Measurements from ENCODE around the gene RDX. TPM values are rescaled to one million over a fixed set of nuclear protein-coding genes. Genes with fewer than 3 reads are reported as not detected.
"Not testable (repeated sequence)": the region's sequence is repeated elsewhere in the genome, so short reads cannot be mapped to it uniquely, and the experiment has no call there.

RDX gene
- total RNA-seq, 1 experiment from 2014 or later = 131 TPM

GRCh38 chr11:110283862-110284261 lies 12.6 kb downstream of the RDX start:
- ChIA-PET CTCF (no interaction called here), POLR2A (no interaction called here), RAD21 (ENCODE audit: low non-redundant PET in 1 of 2, low total read pairs in 2 of 2, uncharacterized antibody in 2 of 2, unreplicated experiment in 2 of 2) (no interaction called here)
- no peak for ATAC-seq
- no peak for TF ChIP-seq ZNF274 (IDR thresholded peaks at IDR 0.05; ENCODE audit: low read depth, low read length)
- no peak for TF ChIP-seq CBX3 (IDR thresholded peaks at IDR 0.05; ENCODE audit: low read depth)
- TF ChIP-seq CEBPB (IDR thresholded peaks at IDR 0.05; ENCODE audit: low read depth) = no peak
- no peak for TF ChIP-seq ZBTB33 (IDR thresholded peaks at IDR 0.05; ENCODE audit: extremely low read depth, insufficient replicate concordance, low read length)
- TF ChIP-seq RAD21 (IDR thresholded peaks at IDR 0.05; ENCODE audit: low read depth) = no peak
- TF ChIP-seq EGR1 (IDR thresholded peaks at IDR 0.05; ENCODE audit: low read depth) = no peak
- no peak for TF ChIP-seq MAX (IDR thresholded peaks at IDR 0.05)
- H3K27ac ChIP-seq (ENCODE audit: low read depth, low read length) = no peak overlapping the region
- no peaks in the 10 kb centered on the region for H3K9me2 ChIP-seq (ENCODE audit: insufficient read depth)
- no peak overlapping the region for H2AFZ ChIP-seq (ENCODE audit: low read depth, low read length, poor library complexity, severe bottlenecking)
- intact Hi-C loops (cut with micrococcal nuclease) = no loop called here
- no peak overlapping the region for H3K9ac ChIP-seq (ENCODE audit: low read length)
- H3K9me3 ChIP-seq (ENCODE audit: control insufficient read depth in 1 of 2, insufficient read depth in 1 of 2, low read depth in 1 of 2, low read length in 2 of 2) = no peaks in the 10 kb centered on the region
- H3K4me2 ChIP-seq (ENCODE audit: low read length) = no peak overlapping the region
- peaks cover 0 to 4% of the 10 kb centered on the region in 2 experiments; a peak in 1 of 4 replicates for H3K36me3 ChIP-seq (ENCODE audit: control insufficient read depth in 1 of 2, insufficient read depth in 2 of 2, low read length in 2 of 2)
- BruUV-seq (replicated peaks) = no TSS peak
- H3K4me3 ChIP-seq (replicated peaks in 1 of 2; ENCODE audit: low read depth in 1 of 2, low read length in 2 of 2) = no peak overlapping the region
- no peak for DNase-seq (ENCODE audit: low read depth, low spot score)
- H3K79me2 ChIP-seq (ENCODE audit: insufficient read depth, low read length) = peaks cover 99% of the 10 kb centered on the region
- H3K4me1 ChIP-seq (ENCODE audit: control insufficient read depth in 1 of 2, insufficient read depth in 2 of 2, low read length in 2 of 2) = no peaks in the 10 kb centered on the region; a peak in 1 of 4 replicates
- no peaks in the 10 kb centered on the region for H3K27me3 ChIP-seq (ENCODE audit: insufficient read depth, low read length)
- H4K20me1 ChIP-seq (ENCODE audit: insufficient read depth) = peaks cover 13% of the 10 kb centered on the region; the same call in 1 of the 2 replicates

- H3K27me3 ChIP-seq (ENCODE audit: insufficient read depth, low read length); H3K9ac ChIP-seq (ENCODE audit: low read length); BruUV-seq (replicated peaks); H3K9me3 ChIP-seq (ENCODE audit: control insufficient read depth in 1 of 2, insufficient read depth in 1 of 2, low read depth in 1 of 2, low read length in 2 of 2); H2AFZ ChIP-seq (ENCODE audit: low read depth, low read length, poor library complexity, severe bottlenecking); H4K20me1 ChIP-seq (ENCODE audit: insufficient read depth); ATAC-seq; H3K9me2 ChIP-seq (ENCODE audit: insufficient read depth); H3K4me3 ChIP-seq (replicated peaks in 1 of 2; ENCODE audit: low read depth in 1 of 2, low read length in 2 of 2); H3K4me2 ChIP-seq (ENCODE audit: low read length); H3K27ac ChIP-seq (ENCODE audit: low read depth, low read length); DNase-seq (ENCODE audit: low read depth, low spot score); intact Hi-C loops (cut with micrococcal nuclease); H3K4me1 ChIP-seq (ENCODE audit: control insufficient read depth in 1 of 2, insufficient read depth in 2 of 2, low read length in 2 of 2); POLR2A ChIA-PET; CTCF ChIA-PET; H3K36me3 ChIP-seq (ENCODE audit: control insufficient read depth in 1 of 2, insufficient read depth in 2 of 2, low read length in 2 of 2); RAD21 ChIA-PET (ENCODE audit: low non-redundant PET in 1 of 2, low total read pairs in 2 of 2, uncharacterized antibody in 2 of 2, unreplicated experiment in 2 of 2): not testable (repeated sequence)
- H3K79me2 ChIP-seq (ENCODE audit: insufficient read depth, low read length) = peaks cover 99% of the 10 kb centered on the region
These were observed 15.8 kb downstream of the RDX start for GRCh38 chr11:110280595-110280994.
